Iris pigment epithelial cell (primary cell): Measurements from ENCODE around the gene CSNK2A3.
A peak's percentile ranks its signal among the peaks of the same experiment; 100 is the strongest.
"Not testable (repeated sequence)": the region's sequence is repeated elsewhere in the genome, so short reads cannot be mapped to it uniquely, and the experiment has no call there.

Experiments
- DNase-seq: peaks from one replicate; pipeline ENCODE4 v3.0.0-alpha.2; 2011; ENCODE audit warnings: low read depth

The CSNK2A3 gene

GRCh38 chr11:11352878-11353277, at the start of gene CSNK2A3:
CSNK2A3 (minus strand) TSS chr11:11353250; CDS start chr11:11353119, 131 bp downstream.
- not testable (repeated sequence) for DNase-seq

DNA sequence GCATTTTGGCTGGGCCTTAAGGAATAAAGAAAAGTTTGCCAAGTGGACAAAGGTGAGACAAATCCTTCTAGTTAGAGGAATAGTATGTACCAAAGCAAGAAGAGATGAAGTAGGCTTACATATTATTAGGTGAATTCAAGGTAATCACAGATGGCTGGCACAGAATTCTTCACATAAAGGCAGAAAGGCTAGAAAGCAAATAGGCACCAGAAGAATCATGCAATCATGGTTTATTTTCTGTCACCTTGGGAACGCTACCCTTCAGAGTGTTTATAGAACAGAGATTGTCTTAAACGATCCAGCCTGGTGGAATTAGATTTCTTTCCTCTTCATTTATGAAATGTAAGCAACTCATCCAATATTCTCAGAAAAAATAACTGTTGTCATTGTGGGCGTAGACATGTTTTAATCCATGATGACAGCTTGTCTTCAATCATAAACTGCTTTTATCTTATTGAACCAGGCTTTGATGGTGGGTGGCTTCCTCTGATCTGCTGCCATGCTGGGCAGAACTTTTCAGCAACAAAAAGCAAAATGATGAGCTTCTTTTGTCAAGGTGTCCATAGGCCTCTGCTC, 49.0 kb upstream of the CSNK2A3 start:
- DNase-seq: no peak

GRCh38 chr11:11400635-11401232, 47.7 kb upstream of the CSNK2A3 start:
- peak; percentile 9 for DNase-seq

DNA sequence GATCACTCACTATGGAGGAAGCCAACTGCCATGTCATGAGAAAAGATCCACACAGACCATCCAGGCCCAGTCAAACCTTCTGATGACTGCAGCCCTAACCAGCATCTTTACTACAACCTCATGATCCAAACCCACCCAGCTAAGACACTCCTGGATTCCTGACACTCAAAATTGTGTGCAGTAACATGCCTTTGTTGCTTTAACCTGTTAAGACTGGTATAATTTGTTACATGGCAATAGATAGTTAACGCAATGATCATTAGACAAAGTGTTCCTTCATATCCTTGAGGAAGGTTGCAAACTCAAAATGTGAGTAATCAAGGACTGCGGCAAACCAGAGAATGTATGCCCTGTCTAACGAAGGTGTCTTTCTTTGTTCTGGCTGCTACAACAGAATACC, 47.1 kb upstream of the CSNK2A3 start:
- no peak for DNase-seq

DNA sequence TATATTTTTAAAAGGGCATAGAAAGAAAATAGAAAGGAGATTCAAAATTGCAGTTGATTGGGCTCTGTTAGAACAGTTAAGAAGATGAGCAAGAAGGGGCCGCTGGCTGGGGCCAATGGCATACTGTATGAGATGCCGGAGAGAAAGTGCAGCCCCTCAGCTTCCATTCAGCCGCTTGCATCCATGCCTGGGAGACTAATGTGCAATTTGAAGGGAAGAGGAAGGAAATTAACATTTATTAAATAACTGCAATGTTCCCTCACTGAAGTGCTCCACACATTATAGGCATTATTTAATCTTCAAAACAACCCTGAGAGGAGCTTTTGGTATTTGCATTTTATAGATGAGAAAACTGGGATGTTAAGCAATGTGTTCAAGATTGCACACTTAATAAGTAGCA, 44.7 kb upstream of the CSNK2A3 start:
- no peak for DNase-seq

- DNase-seq: no peak
Measured at GRCh38 chr11:11397036-11397415, 44.0 kb upstream of the CSNK2A3 start.

DNA sequence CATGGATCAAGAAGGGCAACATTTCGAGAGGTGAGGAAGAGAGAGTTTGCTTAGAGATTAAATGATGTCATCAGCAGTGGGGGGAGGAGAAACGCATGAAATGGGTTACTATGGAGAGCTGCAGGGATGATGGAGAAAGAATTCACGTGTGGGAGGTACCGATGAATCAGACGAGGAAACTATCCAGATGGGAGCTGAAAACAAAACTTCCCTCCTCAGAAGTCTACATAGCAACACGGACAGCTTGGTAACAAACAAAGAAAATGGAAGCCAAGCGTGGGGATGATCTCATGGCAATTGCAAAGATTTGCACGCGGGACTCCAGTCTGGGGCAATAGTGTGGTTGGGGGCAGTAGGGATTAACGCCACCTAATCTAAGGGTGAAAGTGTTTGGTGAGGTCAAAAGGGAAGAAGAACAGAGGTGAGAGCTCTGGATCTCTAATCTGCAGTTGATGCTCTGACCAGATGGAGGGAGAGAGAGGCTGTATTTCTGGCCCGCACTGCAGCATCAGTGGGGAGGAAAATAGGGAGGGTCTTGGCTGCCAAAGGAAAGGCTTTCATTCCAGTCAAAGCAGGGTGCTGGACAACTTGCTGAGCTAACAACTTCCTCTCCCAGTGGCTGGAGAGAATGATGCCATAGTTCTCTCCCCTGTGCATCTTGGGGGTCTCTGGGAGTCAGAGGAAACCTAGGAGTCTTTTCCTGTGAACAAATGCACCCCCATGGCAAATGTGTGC, 43.4 kb upstream of the CSNK2A3 start:
- peak; percentile 75 for DNase-seq

DNA sequence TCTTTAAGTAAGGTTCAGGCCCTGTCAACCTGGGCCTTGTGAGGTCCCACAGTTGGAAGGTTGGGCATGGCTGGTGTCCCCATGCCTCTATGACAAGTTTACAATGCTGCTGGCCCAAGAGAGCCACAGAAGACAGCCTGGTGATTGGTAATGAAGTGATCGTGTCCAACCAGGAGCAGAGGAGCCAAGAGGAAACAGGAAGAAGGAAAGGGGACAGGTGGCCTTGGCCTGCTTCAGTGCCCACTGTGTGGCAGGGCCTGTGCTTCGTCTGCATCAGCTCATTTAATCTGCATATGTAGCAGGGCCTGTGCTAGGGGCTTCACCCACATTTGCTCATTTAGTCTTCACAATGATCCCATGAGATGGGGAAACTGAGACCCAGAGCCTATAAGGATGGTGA, 42.1 kb upstream of the CSNK2A3 start:
- DNase-seq: no peak

DNA sequence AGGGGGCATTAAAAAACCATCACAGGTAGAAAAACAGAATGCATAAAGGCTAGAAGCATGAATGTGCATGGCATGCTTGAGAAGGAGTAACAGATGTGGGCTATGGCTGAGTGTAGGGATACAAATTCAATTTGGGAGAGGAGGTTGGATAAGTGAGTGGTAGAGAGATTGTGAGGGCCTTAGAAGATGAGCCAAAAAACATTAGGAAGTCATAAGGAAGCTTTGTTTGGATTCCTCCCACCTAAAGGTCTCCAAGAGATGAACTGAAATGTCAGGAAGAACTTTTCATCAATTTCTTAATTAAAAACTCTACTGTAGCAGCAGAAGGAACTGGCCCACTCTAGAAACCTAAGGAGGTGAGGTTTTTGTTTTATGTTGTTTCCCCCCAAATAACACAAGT, 41.2 kb upstream of the CSNK2A3 start:
- no peak for DNase-seq

DNA sequence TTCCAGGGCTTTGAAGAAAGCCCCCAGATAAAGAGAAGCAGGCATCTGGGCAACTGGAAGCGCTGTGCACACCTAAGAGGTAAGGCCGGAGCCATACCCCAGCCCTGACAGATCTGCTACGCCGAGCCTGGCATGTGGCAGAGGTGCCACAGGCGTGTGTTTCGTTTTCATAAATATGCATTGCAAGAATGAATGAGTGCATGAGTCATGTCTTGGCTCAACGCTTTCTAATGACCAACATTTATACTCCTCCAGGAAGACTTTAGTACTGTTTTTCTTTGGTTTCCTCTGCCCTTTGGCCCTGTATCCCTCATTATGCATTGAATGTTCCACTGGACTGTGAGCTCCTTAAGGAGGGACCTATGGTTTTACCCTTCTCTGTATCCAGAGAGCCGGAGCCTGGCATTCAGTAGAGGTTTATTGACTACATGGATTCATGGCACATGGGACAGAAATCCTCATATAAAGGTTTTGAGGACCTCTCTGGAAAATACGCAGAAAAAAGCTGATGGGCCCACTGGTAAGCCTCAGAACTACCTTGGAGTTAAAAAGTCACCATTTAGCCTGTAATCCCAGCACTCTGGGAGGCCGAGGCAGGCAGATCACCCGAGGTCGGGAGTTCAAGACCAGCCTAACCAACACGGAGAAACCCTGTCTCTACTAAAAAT, 38.9 kb upstream of the CSNK2A3 start:
- DNase-seq: peak; percentile 80

DNA sequence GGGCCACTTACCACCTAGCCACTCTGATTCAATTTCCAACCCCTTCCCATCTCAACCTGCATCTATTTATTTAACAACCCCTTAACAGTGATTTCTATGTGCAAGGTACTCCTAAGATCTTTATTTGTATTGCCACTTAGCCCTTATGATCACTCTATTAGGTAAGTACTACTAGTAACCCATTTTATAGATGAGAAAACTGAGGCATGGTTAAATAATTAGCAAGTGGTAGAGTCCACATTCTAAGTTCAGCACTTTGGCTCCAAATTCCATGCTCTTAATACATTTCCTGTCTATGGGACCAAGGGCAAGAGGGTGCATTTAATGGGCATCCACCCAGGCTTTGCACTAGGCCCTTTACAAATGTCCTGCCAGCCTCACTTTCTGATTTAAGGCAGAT, 38.1 kb upstream of the CSNK2A3 start:
- DNase-seq: no peak

DNA sequence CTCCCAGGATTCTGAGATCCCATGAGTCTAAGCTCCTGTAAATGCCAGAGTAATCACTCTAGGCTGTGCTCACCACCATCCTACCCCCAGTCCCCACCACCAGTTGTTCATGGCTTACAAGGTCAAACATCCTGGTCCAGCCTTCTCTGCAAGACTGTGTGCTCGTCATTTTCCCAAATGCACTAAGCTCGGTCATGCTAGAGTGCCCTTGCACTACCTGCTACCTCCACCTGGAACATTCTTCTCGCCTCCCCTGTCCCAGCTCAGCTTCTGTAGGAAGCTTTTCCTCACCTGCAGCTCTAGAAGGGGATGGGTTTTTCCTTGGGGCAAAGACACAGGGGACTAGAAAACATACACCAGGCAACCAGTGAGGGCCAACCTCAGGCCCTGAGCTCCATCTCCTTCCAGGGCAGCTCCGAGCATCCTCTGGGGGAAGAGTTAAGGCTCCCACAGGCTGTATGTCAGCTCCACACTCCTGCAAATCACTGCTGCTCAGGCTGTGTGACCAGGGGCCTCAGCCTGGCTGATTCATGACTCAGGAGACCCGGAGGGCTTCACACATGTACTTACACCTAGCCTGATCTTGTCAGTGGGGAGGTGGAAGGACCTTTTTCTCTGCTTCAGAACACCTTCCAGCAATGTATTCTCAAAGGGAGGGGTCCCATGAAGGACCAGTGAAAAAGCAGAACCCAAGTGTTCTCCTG, 37.2 kb upstream of the CSNK2A3 start:
- DNase-seq: no peak

DNA sequence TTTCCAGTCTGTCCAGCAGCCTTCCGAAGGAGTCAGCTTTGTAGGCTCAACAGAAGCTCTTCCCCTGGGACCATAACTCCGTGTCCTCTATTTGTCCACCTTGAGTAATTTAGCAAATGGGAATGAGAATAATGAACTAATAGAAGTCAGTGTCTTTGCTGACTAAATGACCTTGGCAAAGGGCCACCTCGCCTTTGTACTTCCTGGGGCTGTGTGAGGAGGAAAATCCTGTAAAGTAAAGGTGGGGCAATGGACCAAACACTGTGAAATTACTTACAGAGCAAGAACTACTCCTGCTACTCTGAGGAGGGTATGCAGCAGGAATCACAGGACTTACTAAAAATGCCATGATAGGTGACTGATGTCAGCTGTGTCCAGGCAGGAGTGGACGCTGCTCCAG, 36.2 kb upstream of the CSNK2A3 start:
- DNase-seq: no peak

- no peak for DNase-seq
Measured at GRCh38 chr11:11387622-11388305, 34.7 kb upstream of the CSNK2A3 start.

DNA sequence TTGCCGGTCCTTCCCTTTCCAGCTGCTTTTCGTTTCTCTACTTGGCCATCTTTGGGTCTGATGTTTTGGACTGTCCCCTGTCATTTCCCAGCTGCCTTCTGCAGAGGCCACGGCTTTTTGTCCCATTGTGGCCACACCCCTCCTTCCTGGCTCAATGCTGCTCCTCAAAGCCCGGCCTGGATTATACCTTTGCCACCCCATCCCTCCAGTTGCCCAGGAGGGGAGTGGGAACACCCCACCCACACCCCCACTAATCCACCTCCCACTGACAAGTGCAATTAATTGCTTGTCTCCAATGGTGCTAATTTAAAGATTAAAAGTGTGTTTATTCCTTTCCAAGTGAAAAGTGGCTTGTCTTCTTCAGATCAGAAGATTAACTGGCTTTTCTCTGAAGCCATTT, 34.2 kb upstream of the CSNK2A3 start:
- DNase-seq: no peak

GRCh38 chr11:11384829-11385228, 31.8 kb upstream of the CSNK2A3 start:
- no peak for DNase-seq

DNA sequence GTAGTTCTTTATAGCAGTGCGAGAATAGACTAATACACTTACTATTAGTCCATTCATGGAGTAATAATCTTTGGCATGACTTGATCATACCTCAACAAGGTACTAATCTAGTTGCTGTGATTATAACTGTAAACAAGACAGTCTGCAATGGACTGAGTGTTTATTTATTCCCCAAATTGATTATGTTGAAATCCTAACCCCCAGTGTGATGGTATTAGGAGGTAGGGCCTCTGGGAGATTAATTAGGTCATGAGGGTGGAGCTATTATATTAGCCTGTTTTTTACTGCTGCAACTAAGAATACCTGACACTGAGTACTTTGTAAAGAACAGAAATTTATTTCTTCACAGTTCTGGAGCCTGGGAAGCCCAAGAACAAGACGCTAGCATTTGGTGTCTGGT, 30.9 kb upstream of the CSNK2A3 start:
- no peak for DNase-seq

- DNase-seq: no peak
Measured at GRCh38 chr11:11382858-11383532, 29.9 kb upstream of the CSNK2A3 start.

DNA sequence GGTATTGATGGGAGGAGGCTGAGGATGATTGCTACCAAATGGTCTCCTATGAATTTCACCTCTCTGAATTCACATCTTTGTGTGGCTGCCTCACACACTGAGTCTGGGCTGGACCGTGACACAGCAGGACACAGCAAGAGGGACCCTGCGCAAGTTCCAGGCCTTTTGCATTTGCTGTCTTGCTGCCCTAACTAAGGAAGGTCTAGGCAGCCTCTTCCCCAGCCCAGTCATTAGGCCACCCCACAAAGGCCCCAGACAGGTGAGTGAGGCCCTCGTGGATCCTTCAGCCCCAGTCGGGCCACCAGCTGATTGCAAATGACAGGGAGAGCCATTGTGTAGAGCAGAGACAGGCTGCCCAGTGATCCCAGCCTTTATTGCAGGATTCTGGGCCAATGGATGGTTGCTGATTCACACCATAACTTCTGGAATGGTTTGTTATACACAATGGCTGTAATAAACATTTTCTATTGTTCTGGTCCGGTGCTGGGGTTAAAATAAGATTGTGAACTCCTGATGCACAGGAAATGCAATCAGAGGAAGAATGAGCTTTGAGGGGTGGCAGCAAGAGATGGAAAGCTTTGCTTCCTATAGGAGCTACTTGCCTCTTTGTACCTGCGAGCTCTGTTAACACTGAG, 28.5 kb upstream of the CSNK2A3 start:
- DNase-seq: no peak

DNA sequence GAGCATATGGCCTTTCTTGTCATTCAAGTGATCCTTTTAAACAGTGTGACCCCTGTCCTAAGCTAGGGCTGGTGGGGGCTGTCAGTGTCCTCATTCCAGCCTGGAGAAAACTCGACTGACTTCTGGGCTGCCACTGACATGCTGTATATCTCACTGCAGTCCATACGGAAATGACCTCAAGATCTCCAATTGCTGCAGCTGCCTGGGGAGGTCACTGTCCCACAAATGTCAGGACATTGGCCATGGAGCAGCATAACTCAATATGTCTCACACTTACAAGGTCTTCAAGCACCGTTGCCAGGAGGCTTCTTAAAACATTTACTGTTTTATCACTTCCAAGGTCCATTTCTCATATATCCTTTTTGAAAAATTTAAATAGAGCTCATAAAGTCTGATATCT, 27.8 kb upstream of the CSNK2A3 start:
- no peak for DNase-seq

GRCh38 chr11:11380340-11380739, 27.3 kb upstream of the CSNK2A3 start:
- DNase-seq: no peak
